Nephron progenitor cell (in vitro differentiated cells): Measurements from ENCODE around the gene CNGA1.

ENCODE experiments used
- DNase-seq: peaks from one replicate; pipeline ENCODE4 v3.0.0; 2021
- H3K27ac Mint-ChIP-seq: 2 replicates; pipeline ENCODE4 v1.8.0; 2021; ENCODE audit warnings: mild to moderate bottlenecking, moderate library complexity, mixed read lengths
- H3K27me3 Mint-ChIP-seq: 2 replicates; pipeline ENCODE4 v1.8.0; 2021; ENCODE audit warnings: mild to moderate bottlenecking, low read depth, mixed read lengths; ENCODE audit not compliant: poor library complexity
- H3K36me3 Mint-ChIP-seq: 2 replicates; pipeline ENCODE4 v1.8.0; 2021; ENCODE audit warnings: low read depth, mixed read lengths
- H3K4me1 Mint-ChIP-seq: 2 replicates; pipeline ENCODE4 v1.8.0; 2021; ENCODE audit warnings: mixed read lengths
- H3K4me3 Mint-ChIP-seq: 2 replicates; pipeline ENCODE4 v1.8.0; 2021; ENCODE audit warnings: mild to moderate bottlenecking, moderate library complexity, mixed read lengths
- H3K9me3 Mint-ChIP-seq: 2 replicates; pipeline ENCODE4 v1.8.0; 2021; ENCODE audit warnings: mild to moderate bottlenecking, moderate library complexity, mixed read lengths
- CTCF ChIP-seq: fragments of 200-600 bp; sonication (generic); IDR thresholded peaks from 2 replicates; pipeline ENCODE4 v1.5.0; 2021; ENCODE audit warnings: antibody characterized with exemption

The CNGA1 gene

GRCh38 chr4:47915378-47915777 is 101.1 kb downstream of the CNGA1 start:
- Mint-ChIP-seq H3K4me3 (peak overlapping the region; percentile 99), H3K27ac (no peak overlapping the region), H3K36me3 (peaks cover 37% of the 10 kb centered on the region), H3K27me3 (no peaks in the 10 kb centered on the region), H3K9me3 (peaks cover 21% of the 10 kb centered on the region), H3K4me1 (peaks cover 29% of the 10 kb centered on the region)
- no peak for TF ChIP-seq CTCF
- DNase-seq: no peak

- DNase-seq: no peak
- peaks cover 42% of the 10 kb centered on the region for H3K36me3 Mint-ChIP-seq
- H3K4me3 Mint-ChIP-seq: peak overlapping the region; percentile 99
- no peaks in the 10 kb centered on the region for H3K27me3 Mint-ChIP-seq
- peaks cover 29% of the 10 kb centered on the region for H3K4me1 Mint-ChIP-seq
- peaks cover 21% of the 10 kb centered on the region for H3K9me3 Mint-ChIP-seq
- TF ChIP-seq CTCF: no peak
- H3K27ac Mint-ChIP-seq: no peak overlapping the region
Measured at GRCh38 chr4:47914926-47915237, 101.6 kb downstream of the CNGA1 start.

- peak; percentile 95 for DNase-seq
- H3K9me3 Mint-ChIP-seq: peaks cover 21% of the 10 kb centered on the region
- peaks cover 44% of the 10 kb centered on the region for H3K36me3 Mint-ChIP-seq
- no peaks in the 10 kb centered on the region for H3K27me3 Mint-ChIP-seq
- no peak for TF ChIP-seq CTCF
- peak within 1 kb of the TSS; percentile 88 for H3K27ac Mint-ChIP-seq
- H3K4me3 Mint-ChIP-seq: peak within 1 kb of the TSS; percentile 99
- peaks cover 29% of the 10 kb centered on the region for H3K4me1 Mint-ChIP-seq
Measured at GRCh38 chr4:47914220-47914925, 102.1 kb downstream of the CNGA1 start, which contains the start of gene NFXL1. NFXL1 (minus strand) TSS chr4:47914583; CDS start chr4:47914203, 380 bp downstream.

- peaks cover 47% of the 10 kb centered on the region for H3K36me3 Mint-ChIP-seq
- TF ChIP-seq CTCF: no peak
- peak overlapping the region; percentile 99 for H3K4me3 Mint-ChIP-seq
- no peaks in the 10 kb centered on the region for H3K27me3 Mint-ChIP-seq
- peaks cover 17% of the 10 kb centered on the region for H3K9me3 Mint-ChIP-seq
- peak overlapping the region; percentile 88 for H3K27ac Mint-ChIP-seq
- peak; percentile 63 for DNase-seq
- H3K4me1 Mint-ChIP-seq: peaks cover 29% of the 10 kb centered on the region
Measured at GRCh38 chr4:47913861-47914219, 102.6 kb downstream of the CNGA1 start.

GRCh38 chr4:47913330-47913729 is 103.2 kb downstream of the CNGA1 start:
- Mint-ChIP-seq H3K4me3 (peak overlapping the region; percentile 99), H3K27me3 (no peaks in the 10 kb centered on the region), H3K36me3 (peaks cover 47% of the 10 kb centered on the region), H3K27ac (peak overlapping the region; percentile 88), H3K4me1 (peaks cover 29% of the 10 kb centered on the region), H3K9me3 (peaks cover 12% of the 10 kb centered on the region)
- DNase-seq: no peak
- TF ChIP-seq CTCF: no peak

GRCh38 chr4:47907089-47907646 is 109.3 kb downstream of the CNGA1 start:
- no peak for TF ChIP-seq CTCF
- Mint-ChIP-seq H3K27ac (peak overlapping the region; percentile 2), H3K36me3 (peaks cover 67% of the 10 kb centered on the region), H3K27me3 (no peaks in the 10 kb centered on the region), H3K4me3 (no peak overlapping the region), H3K4me1 (peaks cover 14% of the 10 kb centered on the region), H3K9me3 (no peaks in the 10 kb centered on the region)
- DNase-seq: no peak
